Dendritic cell treated with granulocyte-macrophage colony-stimulating factor and Interleukin-4, amounts not matched to agents 40 ng/mL and 50 ng/mL, for 4 days (primary cell): ENCODE measurements around the gene KCNK2.
"Not testable (repeated sequence)": the region's sequence is repeated elsewhere in the genome, so short reads cannot be mapped to it uniquely, and the experiment has no call there.

Experiments
- H3K27ac Mint-ChIP-seq: one replicate; pipeline ENCODE4 v1.8.0; 2022; ENCODE audit warnings: mild to moderate bottlenecking, mixed read lengths
- H3K27me3 Mint-ChIP-seq: one replicate; pipeline ENCODE4 v1.8.0; 2022; ENCODE audit warnings: mild to moderate bottlenecking, mixed read lengths
- H3K36me3 Mint-ChIP-seq: one replicate; pipeline ENCODE4 v1.8.0; 2022; ENCODE audit warnings: low read depth, mixed read lengths
- H3K4me1 Mint-ChIP-seq: one replicate; pipeline ENCODE4 v1.8.0; 2022; ENCODE audit warnings: low read depth, mixed read lengths
- H3K4me3 Mint-ChIP-seq: one replicate; pipeline ENCODE4 v1.8.0; 2022; ENCODE audit warnings: mild to moderate bottlenecking, moderate library complexity, mixed read lengths
- H3K9me3 Mint-ChIP-seq: one replicate; pipeline ENCODE4 v1.8.0; 2022; ENCODE audit warnings: mixed read lengths
- intact Hi-C: fragments of 100-400 bp; cut with micrococcal nuclease; formaldehyde crosslinking; loops from one replicate; pipeline ENCODE4 v1.15.0; 2022

KCNK2 gene

GRCh38 chr1:215147024-215147423 is 64.5 kb downstream of the KCNK2 start:
- intact Hi-C loops: loop anchor here (5.0 kb wide), 1 partner anchor 520 kb away; no protein-coding TSS in a partner anchor
- H3K27me3 Mint-ChIP-seq: no peaks in the 10 kb centered on the region
- no peaks in the 10 kb centered on the region for H3K4me1 Mint-ChIP-seq
- H3K4me3 Mint-ChIP-seq: no peak overlapping the region
- H3K27ac Mint-ChIP-seq: no peak overlapping the region
- H3K36me3 Mint-ChIP-seq: no peaks in the 10 kb centered on the region
- H3K9me3 Mint-ChIP-seq: peaks cover 11% of the 10 kb centered on the region

GRCh38 chr1:215151841-215152549 is 69.5 kb downstream of the KCNK2 start:
- H3K4me3 Mint-ChIP-seq: no peak overlapping the region
- no peaks in the 10 kb centered on the region for H3K27me3 Mint-ChIP-seq
- peaks cover 9% of the 10 kb centered on the region for H3K9me3 Mint-ChIP-seq
- no peaks in the 10 kb centered on the region for H3K36me3 Mint-ChIP-seq
- no peaks in the 10 kb centered on the region for H3K4me1 Mint-ChIP-seq
- intact Hi-C loops: no loop called here
- no peak overlapping the region for H3K27ac Mint-ChIP-seq

GRCh38 chr1:215156232-215156631 is 73.7 kb downstream of the KCNK2 start:
- peaks cover 9% of the 10 kb centered on the region for H3K9me3 Mint-ChIP-seq
- intact Hi-C loops: no loop called here
- H3K27ac Mint-ChIP-seq: no peak overlapping the region
- no peaks in the 10 kb centered on the region for H3K27me3 Mint-ChIP-seq
- H3K4me3 Mint-ChIP-seq: no peak overlapping the region
- H3K36me3 Mint-ChIP-seq: no peaks in the 10 kb centered on the region
- no peaks in the 10 kb centered on the region for H3K4me1 Mint-ChIP-seq

- Mint-ChIP-seq H3K36me3 (no peaks in the 10 kb centered on the region), H3K9me3 (peaks cover 18% of the 10 kb centered on the region), H3K4me1 (no peaks in the 10 kb centered on the region), H3K4me3 (no peak overlapping the region), H3K27ac (no peak overlapping the region), H3K27me3 (no peaks in the 10 kb centered on the region)
- intact Hi-C loops: no loop called here
Observed at GRCh38 chr1:215160351-215160750, 77.8 kb downstream of the KCNK2 start.

GRCh38 chr1:215163144-215163543 is 80.6 kb downstream of the KCNK2 start:
- intact Hi-C loops, H3K36me3 Mint-ChIP-seq, H3K4me3 Mint-ChIP-seq, H3K27ac Mint-ChIP-seq, H3K27me3 Mint-ChIP-seq, H3K4me1 Mint-ChIP-seq: not testable (repeated sequence)
- H3K9me3 Mint-ChIP-seq: peaks cover 15% of the 10 kb centered on the region

GRCh38 chr1:215166886-215167285 is 84.3 kb downstream of the KCNK2 start:
- Mint-ChIP-seq H3K27ac (no peak overlapping the region), H3K27me3 (no peaks in the 10 kb centered on the region), H3K36me3 (no peaks in the 10 kb centered on the region), H3K4me1 (no peaks in the 10 kb centered on the region), H3K4me3 (no peak overlapping the region), H3K9me3 (peaks cover 17% of the 10 kb centered on the region)
- intact Hi-C loops: no loop called here

GRCh38 chr1:215181518-215181917 is 99.0 kb downstream of the KCNK2 start:
- H3K27ac Mint-ChIP-seq: no peak overlapping the region
- no peaks in the 10 kb centered on the region for H3K4me1 Mint-ChIP-seq
- peaks cover 17% of the 10 kb centered on the region for H3K9me3 Mint-ChIP-seq
- no peaks in the 10 kb centered on the region for H3K36me3 Mint-ChIP-seq
- no peaks in the 10 kb centered on the region for H3K27me3 Mint-ChIP-seq
- intact Hi-C loops: no loop called here
- H3K4me3 Mint-ChIP-seq: no peak overlapping the region

GRCh38 chr1:215185067-215185620 is 102.6 kb downstream of the KCNK2 start:
- no peaks in the 10 kb centered on the region for H3K36me3 Mint-ChIP-seq
- H3K4me1 Mint-ChIP-seq: no peaks in the 10 kb centered on the region
- H3K27me3 Mint-ChIP-seq: no peaks in the 10 kb centered on the region
- intact Hi-C loops: no loop called here
- no peak overlapping the region for H3K4me3 Mint-ChIP-seq
- H3K27ac Mint-ChIP-seq: no peak overlapping the region
- peaks cover 17% of the 10 kb centered on the region for H3K9me3 Mint-ChIP-seq

- no peak overlapping the region for H3K4me3 Mint-ChIP-seq
- H3K36me3 Mint-ChIP-seq: no peaks in the 10 kb centered on the region
- intact Hi-C loops: no loop called here
Observed at GRCh38 chr1:215188302-215188950, 105.9 kb downstream of the KCNK2 start.

GRCh38 chr1:215192306-215192705 is 109.8 kb downstream of the KCNK2 start:
- intact Hi-C loops: no loop called here
- Mint-ChIP-seq H3K4me1 (no peaks in the 10 kb centered on the region), H3K36me3 (no peaks in the 10 kb centered on the region), H3K4me3 (no peak overlapping the region), H3K27me3 (no peaks in the 10 kb centered on the region), H3K9me3 (no peaks in the 10 kb centered on the region), H3K27ac (no peak overlapping the region)

More at GRCh38 chr1:215188302-215188950, 105.9 kb downstream of the KCNK2 start:
- Mint-ChIP-seq H3K9me3 (no peaks in the 10 kb centered on the region), H3K27ac (no peak overlapping the region), H3K4me1 (no peaks in the 10 kb centered on the region), H3K27me3 (no peaks in the 10 kb centered on the region)

- intact Hi-C loops: no loop called here
- H3K4me3 Mint-ChIP-seq: no peak overlapping the region
- no peaks in the 10 kb centered on the region for H3K4me1 Mint-ChIP-seq
- H3K27me3 Mint-ChIP-seq: no peaks in the 10 kb centered on the region
- H3K9me3 Mint-ChIP-seq: no peaks in the 10 kb centered on the region
- H3K27ac Mint-ChIP-seq: no peak overlapping the region
- H3K36me3 Mint-ChIP-seq: no peaks in the 10 kb centered on the region
Observed at GRCh38 chr1:215198021-215198420, 115.5 kb downstream of the KCNK2 start.

- Mint-ChIP-seq H3K9me3 (no peaks in the 10 kb centered on the region), H3K27me3 (no peaks in the 10 kb centered on the region)
Observed at GRCh38 chr1:215200121-215200520, 117.6 kb downstream of the KCNK2 start.

GRCh38 chr1:215201283-215201682 is 118.7 kb downstream of the KCNK2 start:
- Mint-ChIP-seq H3K4me3 (no peak overlapping the region), H3K27me3 (no peaks in the 10 kb centered on the region), H3K27ac (no peak overlapping the region), H3K9me3 (no peaks in the 10 kb centered on the region), H3K4me1 (no peaks in the 10 kb centered on the region), H3K36me3 (no peaks in the 10 kb centered on the region)
- intact Hi-C loops: no loop called here

More at GRCh38 chr1:215200121-215200520, 117.6 kb downstream of the KCNK2 start:
- H3K36me3 Mint-ChIP-seq: no peaks in the 10 kb centered on the region
- H3K27ac Mint-ChIP-seq: no peak overlapping the region
- H3K4me3 Mint-ChIP-seq: no peak overlapping the region
- intact Hi-C loops: no loop called here
- H3K4me1 Mint-ChIP-seq: no peaks in the 10 kb centered on the region

- intact Hi-C loops: no loop called here
- Mint-ChIP-seq H3K27ac (no peak overlapping the region), H3K4me1 (no peaks in the 10 kb centered on the region), H3K9me3 (no peaks in the 10 kb centered on the region), H3K4me3 (no peak overlapping the region), H3K27me3 (no peaks in the 10 kb centered on the region), H3K36me3 (no peaks in the 10 kb centered on the region)
Observed at GRCh38 chr1:215202868-215203267, 120.3 kb downstream of the KCNK2 start.
